GM19023 (cell line): ENCODE results near the gene UPK2.

Experiments
- ATAC-seq: cut with Tn5 transposase; IDR thresholded peaks from one replicate; pipeline ENCODE4 v1.9.1; 2021; ENCODE audit warnings: mild to moderate bottlenecking, moderate library complexity; ENCODE audit not compliant: unreplicated experiment

Gene UPK2

GRCh38 chr11:118956094-118956846 lies at the start of gene UPK2:
UPK2 (plus strand) TSS chr11:118956298; CDS start chr11:118956351, 53 bp downstream.
- ATAC-seq = no peak

- ATAC-seq = no peak
Observed at GRCh38 chr11:118907051-118908042, 48.8 kb upstream of the UPK2 start.

- ATAC-seq = no peak
Observed at GRCh38 chr11:118908264-118908663, 47.8 kb upstream of the UPK2 start.

- ATAC-seq = no peak
Observed at GRCh38 chr11:118908901-118909618, 47.0 kb upstream of the UPK2 start.

GRCh38 chr11:118909619-118910308 lies 46.3 kb upstream of the UPK2 start:
- ATAC-seq = no peak

GRCh38 chr11:118910309-118911112 lies 45.6 kb upstream of the UPK2 start:
- no peak for ATAC-seq

- ATAC-seq = no peak
Observed at GRCh38 chr11:118911113-118911879, 44.8 kb upstream of the UPK2 start.

- ATAC-seq = no peak
Observed at GRCh38 chr11:118911880-118912741, 44.0 kb upstream of the UPK2 start.

- no peak for ATAC-seq
Observed at GRCh38 chr11:118912742-118913410, 43.2 kb upstream of the UPK2 start.

GRCh38 chr11:118913411-118914125 lies 42.5 kb upstream of the UPK2 start:
- ATAC-seq = no peak

GRCh38 chr11:118914178-118914918 lies 41.8 kb upstream of the UPK2 start:
- ATAC-seq = no peak

- ATAC-seq = no peak
Observed at GRCh38 chr11:118914987-118915386, 41.1 kb upstream of the UPK2 start.

- ATAC-seq = no peak
Observed at GRCh38 chr11:118915396-118915795, 40.7 kb upstream of the UPK2 start.

- ATAC-seq = no peak
Observed at GRCh38 chr11:118915941-118916841, 39.9 kb upstream of the UPK2 start.

- no peak for ATAC-seq
Observed at GRCh38 chr11:118916842-118917388, 39.2 kb upstream of the UPK2 start.
